ENCODE measurements around the gene ZNF467.
A peak's percentile ranks its signal among the peaks of the same experiment; 100 is the strongest.

The ZNF467 gene

GRCh38 chr7:149808311-149808710 is 34.9 kb upstream of the ZNF467 start:
- no peak for DNase-seq (ENCODE audit: low read depth)

GRCh38 chr7:149806726-149807125 is 33.3 kb upstream of the ZNF467 start:
- no peak for DNase-seq (ENCODE audit: low read depth)

GRCh38 chr7:149804106-149804505 is 30.7 kb upstream of the ZNF467 start:
- no peak for DNase-seq (ENCODE audit: low read depth)

GRCh38 chr7:149803551-149804074 is 30.2 kb upstream of the ZNF467 start:
- DNase-seq (ENCODE audit: low read depth): no peak

- no peak for DNase-seq (ENCODE audit: low read depth)
Observed at GRCh38 chr7:149802966-149803365, 29.6 kb upstream of the ZNF467 start.

GRCh38 chr7:149801816-149802215 is 28.4 kb upstream of the ZNF467 start:
- no peak for DNase-seq (ENCODE audit: low read depth)

- DNase-seq (ENCODE audit: low read depth): no peak
Observed at GRCh38 chr7:149801002-149801566, 27.7 kb upstream of the ZNF467 start.

- no peak for DNase-seq (ENCODE audit: low read depth)
Observed at GRCh38 chr7:149800169-149800555, 26.8 kb upstream of the ZNF467 start.

GRCh38 chr7:149799397-149800168 is 26.2 kb upstream of the ZNF467 start:
- peak; percentile 36 for DNase-seq (ENCODE audit: low read depth)

- no peak for DNase-seq (ENCODE audit: low read depth)
Observed at GRCh38 chr7:149797771-149798170, 24.4 kb upstream of the ZNF467 start.

GRCh38 chr7:149796287-149796860 is 23.0 kb upstream of the ZNF467 start:
- DNase-seq (ENCODE audit: low read depth): no peak

- no peak for DNase-seq (ENCODE audit: low read depth)
Observed at GRCh38 chr7:149795126-149795525, 21.7 kb upstream of the ZNF467 start.

GRCh38 chr7:149794661-149795060 is 21.3 kb upstream of the ZNF467 start:
- no peak for DNase-seq (ENCODE audit: low read depth)

GRCh38 chr7:149793261-149793660 is 19.9 kb upstream of the ZNF467 start:
- no peak for DNase-seq (ENCODE audit: low read depth)

- DNase-seq (ENCODE audit: low read depth): no peak
Observed at GRCh38 chr7:149792220-149792595, 18.8 kb upstream of the ZNF467 start.

GRCh38 chr7:149791411-149792219 is 18.2 kb upstream of the ZNF467 start:
- DNase-seq (ENCODE audit: low read depth): no peak

- no peak for DNase-seq (ENCODE audit: low read depth)
Observed at GRCh38 chr7:149790754-149791360, 17.5 kb upstream of the ZNF467 start.

- peak; percentile 60 for DNase-seq (ENCODE audit: low read depth)
Observed at GRCh38 chr7:149790146-149790548, 16.8 kb upstream of the ZNF467 start.

GRCh38 chr7:149789101-149789500 is 15.7 kb upstream of the ZNF467 start:
- DNase-seq (ENCODE audit: low read depth): no peak

- DNase-seq (ENCODE audit: low read depth): no peak
Observed at GRCh38 chr7:149788300-149788851, 15.0 kb upstream of the ZNF467 start.

- no peak for DNase-seq (ENCODE audit: low read depth)
Observed at GRCh38 chr7:149787428-149788299, 14.3 kb upstream of the ZNF467 start.

Data from activated T-cell treated with anti-CD3 and anti-CD28 coated beads for 48 hours (primary cell).